ENCODE measurements around the gene PTPRG.

Gene PTPRG

GRCh38 chr3:62178032-62178431 is 616.7 kb downstream of the PTPRG start:
- no peak for DNase-seq

- no peak for DNase-seq
Observed at GRCh38 chr3:62178739-62179600, 617.6 kb downstream of the PTPRG start.

- no peak for DNase-seq
Observed at GRCh38 chr3:62180514-62180913, 619.1 kb downstream of the PTPRG start.

GRCh38 chr3:62183087-62183486 is 621.7 kb downstream of the PTPRG start:
- DNase-seq, result no peak

- no peak for DNase-seq
Observed at GRCh38 chr3:62183969-62184368, 622.6 kb downstream of the PTPRG start.

- DNase-seq, result no peak
Observed at GRCh38 chr3:62184559-62184958, 623.2 kb downstream of the PTPRG start.

- DNase-seq, result peak; percentile 23
Observed at GRCh38 chr3:62187022-62187431, 625.7 kb downstream of the PTPRG start.

GRCh38 chr3:62188681-62189375 is 627.5 kb downstream of the PTPRG start:
- DNase-seq, result peak; percentile 39

- DNase-seq, result no peak
Observed at GRCh38 chr3:62189376-62189698, 628.0 kb downstream of the PTPRG start.

- DNase-seq, result no peak
Observed at GRCh38 chr3:62192891-62193290, 631.5 kb downstream of the PTPRG start.

- DNase-seq, result no peak
Observed at GRCh38 chr3:62193586-62194345, 632.4 kb downstream of the PTPRG start.

GRCh38 chr3:62197350-62198012 is 636.1 kb downstream of the PTPRG start:
- no peak for DNase-seq

GRCh38 chr3:62199126-62199525 is 637.8 kb downstream of the PTPRG start:
- DNase-seq, result no peak

GRCh38 chr3:62201438-62202035 is 640.2 kb downstream of the PTPRG start:
- peak; percentile 9 for DNase-seq

GRCh38 chr3:62203152-62203551 is 641.8 kb downstream of the PTPRG start:
- no peak for DNase-seq

- DNase-seq, result no peak
Observed at GRCh38 chr3:62203561-62203960, 642.2 kb downstream of the PTPRG start.

GRCh38 chr3:62207197-62207596 is 645.8 kb downstream of the PTPRG start:
- DNase-seq, result no peak

- no peak for DNase-seq
Observed at GRCh38 chr3:62208385-62208784, 647.0 kb downstream of the PTPRG start.

- peak; percentile 42 for DNase-seq
Observed at GRCh38 chr3:62209101-62209500, 647.7 kb downstream of the PTPRG start.

GRCh38 chr3:62210011-62210410 is 648.6 kb downstream of the PTPRG start:
- peak; percentile 42 for DNase-seq

GRCh38 chr3:62211675-62212429 is 650.5 kb downstream of the PTPRG start:
- DNase-seq, result peak; percentile 65

GRCh38 chr3:62214850-62215249 is 653.5 kb downstream of the PTPRG start:
- no peak for DNase-seq

All from NCI-H446 treated with DMSO at 0.1 percent for 48 hours (cell line).